IMR-90 (cell line): ENCODE data around the gene ZNF76. TPM values are rescaled to one million over a fixed set of nuclear protein-coding genes. Genes with fewer than 3 reads are reported as not detected.

Experiments used
- ATAC-seq: fragments of 200-7000 bp; cut with Tn5 transposase; 2 replicates; pipeline ENCODE4 v1.9.1; 2020; ENCODE audit warnings: low read depth, mild to moderate bottlenecking, moderate library complexity
- BruUV-seq: library from RNA; stranded (reverse); fragments of 400-500 nt; replicated peaks from 2 replicates; lab custom pipeline; 2021; lab: Mats Ljungman, UMichigan
- CTCF ChIA-PET: fragments of 300-600 bp; formaldehyde crosslinking; extraction: SDS; loops from one replicate; lab custom pipeline; 2021; ENCODE audit warnings: antibody characterized with exemption; lab: Yijun Ruan, JAX
- POLR2A ChIA-PET: fragments of 300-600 bp; sonication (Branson Sonifier 250); formaldehyde crosslinking; loops from one replicate; lab custom pipeline; 2022; ENCODE audit warnings: antibody characterized with exemption; ENCODE audit not compliant: unreplicated experiment; lab: Charles Lee
- DNase-seq: peaks from one replicate; pipeline ENCODE4 v3.0.0; 2013
- H2AFZ ChIP-seq: replicated peaks from 2 replicates; pipeline ENCODE3; 2013; ENCODE audit warnings: low read length, mild to moderate bottlenecking; ENCODE audit not compliant: poor library complexity
- H2AK5ac ChIP-seq: 2 replicates; pipeline ENCODE4 v1.6.1; 2013; ENCODE audit warnings: low read depth, low read length, inconsistent platforms
- H2AK9ac ChIP-seq: replicated peaks from 2 replicates; pipeline ENCODE3; 2013; ENCODE audit warnings: mild to moderate bottlenecking, low read depth, low read length, moderate library complexity; ENCODE audit not compliant: poor library complexity
- H2BK120ac ChIP-seq: 2 replicates; pipeline ENCODE4 v1.6.1; 2013; ENCODE audit warnings: low read depth, low read length, inconsistent platforms
- H2BK15ac ChIP-seq: 3 replicates; pipeline ENCODE4 v1.6.1; 2013; ENCODE audit warnings: low read depth, low read length, inconsistent platforms
- H2BK20ac ChIP-seq: 2 replicates; pipeline ENCODE4 v1.6.1; 2013; ENCODE audit warnings: low read depth, mild to moderate bottlenecking, inconsistent platforms, low read length, moderate library complexity
- H2BK5ac ChIP-seq: 2 replicates; pipeline ENCODE4 v1.6.1; 2013; ENCODE audit warnings: mild to moderate bottlenecking, low read depth, low read length, inconsistent platforms; ENCODE audit not compliant: poor library complexity, severe bottlenecking
- H3K14ac ChIP-seq: replicated peaks from 2 replicates; pipeline ENCODE4 v1.6.1; 2013; ENCODE audit warnings: low read depth, low read length, inconsistent platforms
- H3K18ac ChIP-seq: 2 replicates; pipeline ENCODE4 v1.6.1; 2013; ENCODE audit warnings: low read depth, low read length, control low read depth
- H3K23ac ChIP-seq: 2 replicates; pipeline ENCODE4 v1.6.1; 2013; ENCODE audit warnings: low read depth, low read length, inconsistent platforms
- H3K27ac ChIP-seq: 2 replicates; pipeline ENCODE4 v1.5.1; 2013; ENCODE audit warnings: mild to moderate bottlenecking, control low read depth, low read length; ENCODE audit not compliant: insufficient read depth
- H3K27me3 ChIP-seq: 2 replicates; pipeline ENCODE4 v1.6.1; 2013; ENCODE audit warnings: low read length; ENCODE audit not compliant: control insufficient read depth, insufficient read depth
- H3K36me3 ChIP-seq: 2 replicates; pipeline ENCODE4 v1.6.1; 2013; ENCODE audit warnings: low read length, mixed read lengths; ENCODE audit not compliant: control insufficient read depth, insufficient read depth
- H3K4ac ChIP-seq: 2 replicates; pipeline ENCODE4 v1.6.1; 2013; ENCODE audit warnings: low read depth, low read length, inconsistent platforms
- H3K4me1 ChIP-seq: 2 replicates; pipeline ENCODE4 v1.6.1; 2013; ENCODE audit warnings: low read length, mixed read lengths; ENCODE audit not compliant: control insufficient read depth, insufficient read depth
- H3K4me2 ChIP-seq: 2 replicates; pipeline ENCODE4 v1.6.1; 2013; ENCODE audit warnings: low read depth, mild to moderate bottlenecking, control low read depth, low read length, moderate library complexity
- H3K4me3 ChIP-seq: 2 replicates; pipeline ENCODE4 v1.5.1; 2013; ENCODE audit warnings: low read depth, mild to moderate bottlenecking, control low read depth, low read length, moderate library complexity; ENCODE audit not compliant: insufficient read depth
- H3K56ac ChIP-seq: 2 replicates; pipeline ENCODE4 v1.6.1; 2013; ENCODE audit warnings: low read length, inconsistent platforms; ENCODE audit not compliant: insufficient read depth; ENCODE audit errors: extremely low read depth
- H3K79me1 ChIP-seq, 2 experiments: 2 replicates each; pipeline ENCODE4 v1.6.1; 2013; ENCODE audit warnings: low read length in 2 of 2, inconsistent platforms in 1 of 2, low read depth in 1 of 2
- H3K9ac ChIP-seq: 2 replicates; pipeline ENCODE4 v1.6.1; 2013; ENCODE audit warnings: low read depth, low read length, control low read depth
- H3K9me1 ChIP-seq: 2 replicates; pipeline ENCODE4 v1.6.1; 2013; ENCODE audit warnings: low read length, inconsistent platforms; ENCODE audit not compliant: insufficient read depth
- H3K9me3 ChIP-seq: 2 replicates; pipeline ENCODE4 v1.6.1; 2013; ENCODE audit warnings: low read length; ENCODE audit not compliant: control insufficient read depth, insufficient read depth
- H4K20me1 ChIP-seq: 2 replicates; pipeline ENCODE4 v1.6.1; 2013; ENCODE audit warnings: low read length, inconsistent platforms; ENCODE audit not compliant: insufficient read depth
- H4K5ac ChIP-seq: 2 replicates; pipeline ENCODE4 v1.6.1; 2013; ENCODE audit warnings: mild to moderate bottlenecking, low read depth, low read length, control low read depth
- H4K8ac ChIP-seq, 2 experiments: 2 replicates each; pipeline ENCODE4 v1.6.1; 2013; ENCODE audit warnings: low read depth in 2 of 2, low read length in 2 of 2, control low read depth in 1 of 2, inconsistent platforms in 1 of 2
- H4K91ac ChIP-seq: 2 replicates; pipeline ENCODE4 v1.6.1; 2013; ENCODE audit warnings: low read depth, low read length, inconsistent platforms; ENCODE audit not compliant: insufficient read depth
- POLR2A ChIP-seq: IDR thresholded peaks from 2 replicates; pipeline ENCODE4 v1.6.1; 2012; ENCODE audit warnings: mild to moderate bottlenecking, low read depth, low read length
- RCOR1 ChIP-seq: IDR thresholded peaks from 2 replicates; pipeline ENCODE4 v1.6.1; 2012; ENCODE audit warnings: mild to moderate bottlenecking, low read length, improper control_type of control experiment; ENCODE audit not compliant: insufficient replicate concordance
- USF2 ChIP-seq: fragments of 150-350 bp; IDR thresholded peaks from 2 replicates; pipeline ENCODE4 v1.6.1; 2017; ENCODE audit warnings: mild to moderate bottlenecking, antibody characterized with exemption, low read length, low read depth
- WGBS, 2 experiments: methylation state at CpG; one replicate each; pipeline versions ENCODE4 v1.1.5 to v1.1.7; 2013; ENCODE audit warnings: missing lambda C conversion rate in 2 of 2; ENCODE audit not compliant: insufficient read length in 1 of 2; ENCODE audit errors: extremely low coverage in 2 of 2; 5-methylcytosine and 5-hydroxymethylcytosine counted together
- dilution Hi-C: fragments of 300-500 bp; cut with HindIII; formaldehyde crosslinking; loops from one replicate; pipeline ENCODE4 v1.14.3; 2018; ENCODE audit warnings: low sequenced_read_pairs; ENCODE audit not compliant: unreplicated experiment
- in situ Hi-C: fragments of 300-500 bp; cut with MboI; formaldehyde crosslinking; loops from 3 replicates; pipeline ENCODE4 v1.14.3; 2019; ENCODE audit warnings: low sequenced_read_pairs, inconsistent platforms, mixed read lengths
- intact Hi-C: fragments of 100-400 bp; cut with micrococcal nuclease; formaldehyde crosslinking; loops from 2 replicates; pipeline ENCODE4 v1.10.0; 2022
- polyA plus RNA-seq, 3 experiments: library from polyadenylated mRNA; depleted of rRNA; stranded (reverse); fragments of >200 nt; gene quantifications; 2 replicates each; pipeline ENCODE4 v1.2.3, GENCODE V29; 2012; ENCODE audit warnings: low replicate concordance in 1 of 3
- total RNA-seq: library from RNA; depleted of rRNA; stranded (reverse); fragments of >200 nt; gene quantifications from 2 replicates; pipeline ENCODE4 v1.2.3, GENCODE V29; 2012

The ZNF76 gene
- total and polyA plus RNA-seq, 2 of the 4 experiments (the other 2 are of a cell fraction) = 19.9 to 21.1 TPM

DNA sequence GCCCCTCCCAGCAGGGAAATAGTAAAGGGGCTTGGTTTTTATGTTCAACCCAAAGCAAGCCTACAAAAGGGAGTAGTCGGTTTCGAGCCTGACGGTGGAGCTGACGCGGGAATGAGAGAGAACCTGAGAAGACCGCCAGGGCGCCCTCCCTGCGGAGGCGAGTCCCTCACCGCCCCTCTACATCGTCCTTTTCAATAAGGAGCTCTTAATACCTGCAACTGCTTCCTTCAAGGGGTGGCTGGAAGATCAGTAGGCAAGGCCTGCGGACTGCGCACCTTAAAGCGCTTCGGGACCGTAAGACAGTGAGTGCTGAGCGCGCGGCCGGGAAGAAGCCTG, 709 bp upstream of the ZNF76 start:
- peak overlapping the region; percentile 78 for H3K4me2 ChIP-seq
- H3K9ac ChIP-seq = peak overlapping the region; percentile 60
- peak overlapping the region; percentile 99 for H2AFZ ChIP-seq
- peak overlapping the region; percentile 48 for H2AK9ac ChIP-seq
- H3K14ac ChIP-seq = peak overlapping the region; percentile 84
- H3K18ac ChIP-seq = 0 out of 2 replicates have a peak overlapping the region, but pooled peaks have one; percentile 13
- H2AK5ac ChIP-seq = no peak overlapping the region; the same call in 1 of the 2 replicates
- peak overlapping the region; percentile 18 to 90; a peak in 2 of 4 replicates for H4K8ac ChIP-seq
- no peak overlapping the region for H2BK15ac ChIP-seq
- POLR2A ChIA-PET = no interaction called here
- H3K23ac ChIP-seq = peak overlapping the region; percentile 95
- intact Hi-C loops = loop anchor here (1.0 kb wide), 1 partner anchor 29 kb away; no protein-coding TSS in a partner anchor
- H3K36me3 ChIP-seq = no peaks in the 10 kb centered on the region
- peak overlapping the region; percentile 75 for H4K91ac ChIP-seq
- H2BK20ac ChIP-seq = no peak overlapping the region
- ATAC-seq (peak; percentile 30), DNase-seq (peak; percentile 59)
- no peaks in the 10 kb centered on the region for H3K9me3 ChIP-seq
- TF ChIP-seq POLR2A (no peak), USF2 (no peak), RCOR1 (peak; percentile 5)
- no peaks in the 10 kb centered on the region for H3K27me3 ChIP-seq
- peak overlapping the region; percentile 89 for H3K4ac ChIP-seq
- H3K27ac ChIP-seq = peak overlapping the region; percentile 66
- H2BK5ac ChIP-seq = peak overlapping the region; percentile 43
- in situ Hi-C loops = no loop called here
- H3K9me1 ChIP-seq = peaks cover 9% of the 10 kb centered on the region
- H3K4me3 ChIP-seq = peak overlapping the region; percentile 64
- dilution Hi-C loops = no loop called here
- peaks cover 23 to 45% of the 10 kb centered on the region in 2 experiments for H3K79me1 ChIP-seq
- H3K4me1 ChIP-seq = peaks cover 8% of the 10 kb centered on the region; the same call in 1 of the 2 replicates
- BruUV-seq = no TSS peak
- CTCF ChIA-PET = interaction anchor here (1.0 kb wide), 1 partner anchor 10 kb away, joined by 4 read pairs; no protein-coding TSS in a partner anchor
- H4K20me1 ChIP-seq = no peaks in the 10 kb centered on the region
- peak overlapping the region; percentile 76 for H3K56ac ChIP-seq
- H2BK120ac ChIP-seq = peak overlapping the region; percentile 56; the same call in 1 of the 2 replicates
- WGBS, 2 experiments = 0% methylated on average over 9 of the region's 20 CpGs; no CpG with 5 or more reads in 1 of the 2 experiments
- peak overlapping the region; percentile 42 for H4K5ac ChIP-seq
